SK-N-SH treated with all-trans-retinoic acid at 6 μM for 48 hours (cell line): ENCODE data around the gene LSAMP.

Experiments
- ATAC-seq: fragments of 200-7000 bp; cut with Tn5 transposase; 3 replicates; pipeline ENCODE4 v1.9.1; 2020; ENCODE audit warnings: mild to moderate bottlenecking, moderate library complexity
- ARNTL ChIP-seq: fragments of 450-650 bp; formaldehyde crosslinking; IDR thresholded peaks from 2 replicates; pipeline ENCODE4 v1.5.0; 2020; ENCODE audit warnings: low read depth, mild to moderate bottlenecking, moderate library complexity, borderline replicate concordance
- BACH2 ChIP-seq: fragments of 250-450 bp; sonication (Bioruptor Pico); IDR thresholded peaks from 2 replicates; pipeline ENCODE4 v1.9.0; 2021; ENCODE audit warnings: mild to moderate bottlenecking, borderline replicate concordance
- CSDC2 ChIP-seq: fragments of 250-450 bp; sonication (Bioruptor Pico); IDR thresholded peaks from 2 replicates; pipeline ENCODE4 v1.5.0; 2020; ENCODE audit warnings: mild to moderate bottlenecking, moderate library complexity
- GLIS3 ChIP-seq: fragments of 250-450 bp; sonication (Bioruptor Pico); IDR thresholded peaks from 2 replicates; pipeline ENCODE4 v1.5.0; 2020; ENCODE audit warnings: mild to moderate bottlenecking, moderate library complexity
- ISL1 ChIP-seq: fragments of 250-450 bp; sonication (Bioruptor Pico); IDR thresholded peaks from 2 replicates; pipeline ENCODE4 v2.1.2; 2022; ENCODE audit warnings: mild to moderate bottlenecking, moderate library complexity
- OSR1 ChIP-seq: fragments of 250-450 bp; sonication (Bioruptor Pico); IDR thresholded peaks from 2 replicates; pipeline ENCODE4 v1.8.0; 2022; ENCODE audit warnings: moderate library complexity, mild to moderate bottlenecking, inconsistent platforms
- PPARA ChIP-seq: fragments of 250-450 bp; sonication (Bioruptor Pico); IDR thresholded peaks from 2 replicates; pipeline ENCODE4 v1.5.0; 2020; ENCODE audit warnings: mild to moderate bottlenecking, borderline replicate concordance
- RARB ChIP-seq: fragments of 250-450 bp; sonication (Bioruptor Pico); IDR thresholded peaks from 2 replicates; pipeline ENCODE4 v1.8.0; 2021; ENCODE audit warnings: mild to moderate bottlenecking, moderate library complexity
- SNAI2 ChIP-seq: fragments of 250-450 bp; sonication (Bioruptor Pico); IDR thresholded peaks from 2 replicates; pipeline ENCODE4 v1.5.0; 2020; ENCODE audit warnings: mild to moderate bottlenecking, moderate library complexity
- TCF4 ChIP-seq: fragments of 250-450 bp; sonication (Bioruptor Pico); IDR thresholded peaks from 2 replicates; pipeline ENCODE4 v1.8.0; 2021; ENCODE audit warnings: mild to moderate bottlenecking, moderate library complexity, borderline replicate concordance
- TOX ChIP-seq: fragments of 250-450 bp; sonication (Bioruptor Pico); IDR thresholded peaks from 2 replicates; pipeline ENCODE4 v1.8.0; 2021; ENCODE audit warnings: mild to moderate bottlenecking, moderate library complexity, borderline replicate concordance
- ZC3H10 ChIP-seq: fragments of 250-450 bp; sonication (Bioruptor Pico); IDR thresholded peaks from 2 replicates; pipeline ENCODE4 v1.5.1; 2021; ENCODE audit warnings: mild to moderate bottlenecking, moderate library complexity
- ZFP3 ChIP-seq: fragments of 250-450 bp; sonication (Bioruptor Pico); IDR thresholded peaks from 2 replicates; pipeline ENCODE4 v1.5.0; 2020; ENCODE audit warnings: mild to moderate bottlenecking, moderate library complexity
- ZFP30 ChIP-seq: fragments of 450-650 bp; formaldehyde crosslinking; IDR thresholded peaks from 2 replicates; pipeline ENCODE4 v1.5.0; 2022; ENCODE audit warnings: mild to moderate bottlenecking, moderate library complexity
- ZNF565 ChIP-seq: fragments of 450-650 bp; formaldehyde crosslinking; conservative IDR thresholded peaks from 2 replicates; pipeline ENCODE4 v1.5.0; 2020; ENCODE audit warnings: low read depth, mild to moderate bottlenecking, moderate library complexity
- ZNF70 ChIP-seq: fragments of 450-650 bp; formaldehyde crosslinking; IDR thresholded peaks from 2 replicates; pipeline ENCODE4 v1.5.0; 2020; ENCODE audit warnings: mild to moderate bottlenecking, moderate library complexity
- ZNF8 ChIP-seq: fragments of 450-650 bp; formaldehyde crosslinking; IDR thresholded peaks from 2 replicates; pipeline ENCODE4 v1.5.0; 2020; ENCODE audit warnings: mild to moderate bottlenecking, moderate library complexity
- TF ChIP-seq, protein P1 (sequence below): fragments of 250-450 bp; sonication (Bioruptor Pico); IDR thresholded peaks from 2 replicates; pipeline ENCODE4 v1.8.0; 2021; ENCODE audit warnings: low read depth, mild to moderate bottlenecking, moderate library complexity, borderline replicate concordance
- TF ChIP-seq, protein P2 (sequence below): fragments of 250-450 bp; sonication (Bioruptor Pico); IDR thresholded peaks from 2 replicates; pipeline ENCODE4 v1.5.0; 2020; ENCODE audit warnings: mild to moderate bottlenecking, moderate library complexity
- TF ChIP-seq, protein P3 (sequence below): fragments of 250-450 bp; sonication (Bioruptor Pico); IDR thresholded peaks from 2 replicates; pipeline ENCODE4 v1.8.0; 2020; ENCODE audit warnings: mild to moderate bottlenecking, moderate library complexity, borderline replicate concordance
- TF ChIP-seq, protein P4 (sequence below): fragments of 250-450 bp; sonication (Bioruptor Pico); IDR thresholded peaks from 2 replicates; pipeline ENCODE4 v1.5.1; 2021; ENCODE audit warnings: mild to moderate bottlenecking, moderate library complexity
- TF ChIP-seq, protein P5 (sequence below): fragments of 250-450 bp; sonication (Bioruptor Pico); IDR thresholded peaks from 2 replicates; pipeline ENCODE4 v1.5.1; 2020; ENCODE audit warnings: low read depth, mild to moderate bottlenecking, moderate library complexity

The LSAMP gene

DNA sequence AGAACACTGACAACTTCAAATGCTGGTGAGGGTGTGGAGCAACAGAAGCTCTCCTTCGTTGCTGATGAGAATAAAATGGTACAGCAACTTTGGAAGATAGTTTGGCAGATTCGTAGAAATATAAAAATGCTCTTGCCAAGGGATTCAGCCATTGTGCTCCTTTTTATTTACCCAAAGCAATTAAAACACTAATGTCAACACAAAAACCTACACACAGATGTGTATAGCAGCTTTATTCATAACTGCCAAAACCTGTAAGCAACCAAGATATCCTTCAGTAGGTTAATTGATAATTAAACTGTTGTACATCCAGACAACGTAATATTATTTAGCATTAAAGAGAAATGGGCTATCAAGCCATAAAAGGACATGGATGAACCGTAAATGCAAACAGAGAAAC, 37.8 kb upstream of the LSAMP start:
- ATAC-seq = no peak
- TF ChIP-seq GLIS3 (CRISPR knock-in tag) (no peak), RARB (CRISPR knock-in tag) (no peak), TOX (CRISPR knock-in tag) (no peak), ZFP30 (CRISPR knock-in tag) (no peak), TCF4 (no peak), ISL1 (CRISPR knock-in tag) (no peak), ZC3H10 (no peak), ZNF8 (CRISPR knock-in tag) (no peak), BACH2 (no peak), SNAI2 (CRISPR knock-in tag) (no peak), CSDC2 (no peak), PPARA (CRISPR knock-in tag) (no peak), ZNF70 (CRISPR knock-in tag) (no peak), ZFP3 (no peak), ARNTL (no peak), OSR1 (CRISPR knock-in tag) (no peak)
- TF ChIP-seq, protein P1, sequence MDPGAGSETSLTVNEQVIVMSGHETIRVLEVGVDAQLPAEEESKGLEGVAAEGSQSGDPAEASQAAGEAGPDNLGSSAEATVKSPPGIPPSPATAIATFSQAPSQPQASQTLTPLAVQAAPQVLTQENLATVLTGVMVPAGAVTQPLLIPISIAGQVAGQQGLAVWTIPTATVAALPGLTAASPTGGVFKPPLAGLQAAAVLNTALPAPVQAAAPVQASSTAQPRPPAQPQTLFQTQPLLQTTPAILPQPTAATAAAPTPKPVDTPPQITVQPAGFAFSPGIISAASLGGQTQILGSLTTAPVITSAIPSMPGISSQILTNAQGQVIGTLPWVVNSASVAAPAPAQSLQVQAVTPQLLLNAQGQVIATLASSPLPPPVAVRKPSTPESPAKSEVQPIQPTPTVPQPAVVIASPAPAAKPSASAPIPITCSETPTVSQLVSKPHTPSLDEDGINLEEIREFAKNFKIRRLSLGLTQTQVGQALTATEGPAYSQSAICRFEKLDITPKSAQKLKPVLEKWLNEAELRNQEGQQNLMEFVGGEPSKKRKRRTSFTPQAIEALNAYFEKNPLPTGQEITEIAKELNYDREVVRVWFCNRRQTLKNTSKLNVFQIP (CRISPR knock-in tag) = no peak
- TF ChIP-seq, protein P2, sequence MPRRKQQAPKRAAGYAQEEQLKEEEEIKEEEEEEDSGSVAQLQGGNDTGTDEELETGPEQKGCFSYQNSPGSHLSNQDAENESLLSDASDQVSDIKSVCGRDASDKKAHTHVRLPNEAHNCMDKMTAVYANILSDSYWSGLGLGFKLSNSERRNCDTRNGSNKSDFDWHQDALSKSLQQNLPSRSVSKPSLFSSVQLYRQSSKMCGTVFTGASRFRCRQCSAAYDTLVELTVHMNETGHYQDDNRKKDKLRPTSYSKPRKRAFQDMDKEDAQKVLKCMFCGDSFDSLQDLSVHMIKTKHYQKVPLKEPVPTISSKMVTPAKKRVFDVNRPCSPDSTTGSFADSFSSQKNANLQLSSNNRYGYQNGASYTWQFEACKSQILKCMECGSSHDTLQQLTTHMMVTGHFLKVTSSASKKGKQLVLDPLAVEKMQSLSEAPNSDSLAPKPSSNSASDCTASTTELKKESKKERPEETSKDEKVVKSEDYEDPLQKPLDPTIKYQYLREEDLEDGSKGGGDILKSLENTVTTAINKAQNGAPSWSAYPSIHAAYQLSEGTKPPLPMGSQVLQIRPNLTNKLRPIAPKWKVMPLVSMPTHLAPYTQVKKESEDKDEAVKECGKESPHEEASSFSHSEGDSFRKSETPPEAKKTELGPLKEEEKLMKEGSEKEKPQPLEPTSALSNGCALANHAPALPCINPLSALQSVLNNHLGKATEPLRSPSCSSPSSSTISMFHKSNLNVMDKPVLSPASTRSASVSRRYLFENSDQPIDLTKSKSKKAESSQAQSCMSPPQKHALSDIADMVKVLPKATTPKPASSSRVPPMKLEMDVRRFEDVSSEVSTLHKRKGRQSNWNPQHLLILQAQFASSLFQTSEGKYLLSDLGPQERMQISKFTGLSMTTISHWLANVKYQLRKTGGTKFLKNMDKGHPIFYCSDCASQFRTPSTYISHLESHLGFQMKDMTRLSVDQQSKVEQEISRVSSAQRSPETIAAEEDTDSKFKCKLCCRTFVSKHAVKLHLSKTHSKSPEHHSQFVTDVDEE (CRISPR knock-in tag) = no peak
- TF ChIP-seq, protein P3, sequence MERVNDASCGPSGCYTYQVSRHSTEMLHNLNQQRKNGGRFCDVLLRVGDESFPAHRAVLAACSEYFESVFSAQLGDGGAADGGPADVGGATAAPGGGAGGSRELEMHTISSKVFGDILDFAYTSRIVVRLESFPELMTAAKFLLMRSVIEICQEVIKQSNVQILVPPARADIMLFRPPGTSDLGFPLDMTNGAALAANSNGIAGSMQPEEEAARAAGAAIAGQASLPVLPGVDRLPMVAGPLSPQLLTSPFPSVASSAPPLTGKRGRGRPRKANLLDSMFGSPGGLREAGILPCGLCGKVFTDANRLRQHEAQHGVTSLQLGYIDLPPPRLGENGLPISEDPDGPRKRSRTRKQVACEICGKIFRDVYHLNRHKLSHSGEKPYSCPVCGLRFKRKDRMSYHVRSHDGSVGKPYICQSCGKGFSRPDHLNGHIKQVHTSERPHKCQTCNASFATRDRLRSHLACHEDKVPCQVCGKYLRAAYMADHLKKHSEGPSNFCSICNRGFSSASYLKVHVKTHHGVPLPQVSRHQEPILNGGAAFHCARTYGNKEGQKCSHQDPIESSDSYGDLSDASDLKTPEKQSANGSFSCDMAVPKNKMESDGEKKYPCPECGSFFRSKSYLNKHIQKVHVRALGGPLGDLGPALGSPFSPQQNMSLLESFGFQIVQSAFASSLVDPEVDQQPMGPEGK (CRISPR knock-in tag) = no peak
- TF ChIP-seq, protein P4, sequence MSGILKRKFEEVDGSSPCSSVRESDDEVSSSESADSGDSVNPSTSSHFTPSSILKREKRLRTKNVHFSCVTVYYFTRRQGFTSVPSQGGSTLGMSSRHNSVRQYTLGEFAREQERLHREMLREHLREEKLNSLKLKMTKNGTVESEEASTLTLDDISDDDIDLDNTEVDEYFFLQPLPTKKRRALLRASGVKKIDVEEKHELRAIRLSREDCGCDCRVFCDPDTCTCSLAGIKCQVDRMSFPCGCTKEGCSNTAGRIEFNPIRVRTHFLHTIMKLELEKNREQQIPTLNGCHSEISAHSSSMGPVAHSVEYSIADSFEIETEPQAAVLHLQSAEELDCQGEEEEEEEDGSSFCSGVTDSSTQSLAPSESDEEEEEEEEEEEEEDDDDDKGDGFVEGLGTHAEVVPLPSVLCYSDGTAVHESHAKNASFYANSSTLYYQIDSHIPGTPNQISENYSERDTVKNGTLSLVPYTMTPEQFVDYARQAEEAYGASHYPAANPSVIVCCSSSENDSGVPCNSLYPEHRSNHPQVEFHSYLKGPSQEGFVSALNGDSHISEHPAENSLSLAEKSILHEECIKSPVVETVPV (CRISPR knock-in tag) = no peak

DNA sequence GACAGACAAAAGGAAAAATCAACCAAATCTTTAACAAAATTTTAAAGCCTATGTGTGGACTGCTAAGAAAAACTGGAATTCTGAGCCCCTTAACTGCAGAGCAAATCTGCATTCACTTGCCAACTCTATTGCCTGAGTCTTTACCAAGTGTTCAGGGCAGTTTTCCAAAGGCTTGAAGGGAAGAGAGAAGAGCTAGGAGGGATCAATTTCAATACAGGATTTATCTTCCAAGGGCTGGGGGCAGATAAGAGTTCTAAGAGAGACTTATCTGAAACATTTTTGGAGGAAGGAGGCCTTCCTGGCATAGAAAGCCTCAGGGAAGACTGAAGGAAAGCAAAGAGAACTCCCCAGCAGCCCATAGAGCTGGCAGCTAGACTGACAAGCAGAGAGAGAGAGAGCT, 31.4 kb upstream of the LSAMP start:
- ATAC-seq = no peak
- TF ChIP-seq, protein P4 (CRISPR knock-in tag) = no peak
- TF ChIP-seq, protein P3 (CRISPR knock-in tag) = no peak
- TF ChIP-seq, protein P1 (CRISPR knock-in tag) = no peak
- TF ChIP-seq GLIS3 (CRISPR knock-in tag) (no peak), ZFP3 (no peak), SNAI2 (CRISPR knock-in tag) (no peak), ZC3H10 (no peak), ZNF565 (CRISPR knock-in tag) (no peak), OSR1 (CRISPR knock-in tag) (no peak), ARNTL (no peak), RARB (CRISPR knock-in tag) (no peak)
- TF ChIP-seq, protein P5, sequence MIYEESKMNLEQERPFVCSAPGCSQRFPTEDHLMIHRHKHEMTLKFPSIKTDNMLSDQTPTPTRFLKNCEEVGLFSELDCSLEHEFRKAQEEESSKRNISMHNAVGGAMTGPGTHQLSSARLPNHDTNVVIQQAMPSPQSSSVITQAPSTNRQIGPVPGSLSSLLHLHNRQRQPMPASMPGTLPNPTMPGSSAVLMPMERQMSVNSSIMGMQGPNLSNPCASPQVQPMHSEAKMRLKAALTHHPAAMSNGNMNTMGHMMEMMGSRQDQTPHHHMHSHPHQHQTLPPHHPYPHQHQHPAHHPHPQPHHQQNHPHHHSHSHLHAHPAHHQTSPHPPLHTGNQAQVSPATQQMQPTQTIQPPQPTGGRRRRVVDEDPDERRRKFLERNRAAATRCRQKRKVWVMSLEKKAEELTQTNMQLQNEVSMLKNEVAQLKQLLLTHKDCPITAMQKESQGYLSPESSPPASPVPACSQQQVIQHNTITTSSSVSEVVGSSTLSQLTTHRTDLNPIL = no peak
